GM19438 (cell line): ENCODE results near the gene SYCP2.
"Not testable (repeated sequence)": the region's sequence is repeated elsewhere in the genome, so short reads cannot be mapped to it uniquely, and the experiment has no call there.

Source experiments
- ATAC-seq: cut with Tn5 transposase; IDR thresholded peaks from one replicate; pipeline ENCODE4 v1.9.1; 2021; ENCODE audit warnings: low read depth; ENCODE audit not compliant: unreplicated experiment

The SYCP2 gene

GRCh38 chr20:59933296-59933848 is at the start of gene SYCP2:
Gene SYCP2, minus strand, starts transcription at chr20:59933637. Its CDS starts 11,224 bp downstream, at chr20:59922413.
- peak; percentile 30 for ATAC-seq

- no peak for ATAC-seq
These were observed 49.6 kb upstream of the SYCP2 start for GRCh38 chr20:59983076-59983475.

DNA sequence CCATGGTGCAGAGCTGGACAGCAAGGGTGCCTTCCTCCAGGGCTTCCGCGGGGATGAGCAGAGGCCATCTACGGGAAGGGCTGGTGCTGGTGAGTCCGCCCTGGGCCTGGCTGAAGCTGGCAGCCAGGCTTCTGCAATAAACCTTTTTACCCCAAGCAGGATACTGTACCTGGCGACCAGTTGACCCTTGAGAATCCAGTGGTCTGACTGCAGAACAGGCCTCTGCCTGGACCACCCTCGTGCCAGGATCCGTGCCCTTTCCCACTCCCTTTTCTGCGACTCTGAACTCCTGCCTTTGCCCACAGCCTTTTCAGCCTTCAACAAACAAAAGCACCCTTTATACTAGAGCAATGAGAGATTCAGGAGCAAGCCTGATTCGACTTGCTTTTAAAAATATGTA is 43.6 kb upstream of the SYCP2 start:
- no peak for ATAC-seq

GRCh38 chr20:59976156-59976782 is 42.8 kb upstream of the SYCP2 start:
- no peak for ATAC-seq

DNA sequence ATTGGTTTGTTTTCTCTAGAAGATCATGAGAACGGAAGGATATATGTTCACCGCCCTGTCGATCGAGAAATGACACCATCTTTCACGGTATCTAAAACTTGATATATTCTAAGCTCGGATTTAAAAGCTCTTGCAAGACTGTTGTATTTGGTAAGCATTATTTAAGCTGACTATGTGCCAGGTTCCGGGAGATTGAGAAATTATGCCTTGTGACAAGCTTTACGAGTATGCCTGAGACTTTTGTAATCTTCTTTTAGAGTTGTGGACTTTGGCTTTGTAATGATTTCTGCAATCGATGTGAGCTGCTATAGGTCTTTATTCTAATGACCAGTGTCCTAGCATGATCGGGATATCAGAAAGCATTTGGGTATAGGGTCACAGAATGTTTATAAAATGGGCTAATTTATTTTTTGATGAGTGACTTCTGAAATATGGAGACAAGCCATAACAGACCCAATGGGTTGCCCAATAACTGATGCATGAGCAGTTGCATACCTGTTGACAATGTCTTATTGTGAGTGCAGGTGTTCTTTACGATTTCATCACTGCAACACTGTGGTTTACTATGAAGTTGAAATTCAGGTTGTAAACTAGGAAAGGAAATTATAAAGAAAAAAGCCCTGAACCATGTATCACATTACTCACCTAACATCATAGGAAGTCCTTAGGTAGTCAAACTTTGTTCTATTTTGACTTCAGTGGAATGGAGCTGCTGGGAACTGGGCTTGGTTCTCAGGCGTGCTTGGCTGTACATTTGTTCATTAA is 38.8 kb upstream of the SYCP2 start:
- no peak for ATAC-seq

- no peak for ATAC-seq
These were observed 38.0 kb upstream of the SYCP2 start for GRCh38 chr20:59971428-59971827.

DNA sequence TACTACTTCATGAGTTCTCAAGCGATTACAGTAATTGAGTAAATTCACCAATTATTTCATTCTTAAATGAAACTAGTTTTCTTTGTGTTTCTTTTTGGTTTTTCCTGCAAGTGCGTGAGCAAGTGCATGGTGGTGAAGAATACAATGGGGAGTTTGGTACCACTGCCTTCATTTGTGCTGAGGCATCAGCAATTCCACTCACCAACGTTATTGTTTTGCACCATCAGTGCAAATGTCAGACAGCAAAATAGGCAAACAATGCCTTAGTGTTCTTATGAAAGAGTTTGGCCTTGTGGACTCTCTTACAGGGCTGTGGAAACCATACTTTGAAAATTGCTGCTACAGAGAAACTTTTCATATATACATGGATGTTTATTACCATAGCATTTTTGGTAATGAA is 33.0 kb upstream of the SYCP2 start:
- ATAC-seq: no peak

- no peak for ATAC-seq
These were observed 28.7 kb upstream of the SYCP2 start for GRCh38 chr20:59962155-59962554.

- ATAC-seq: no peak
These were observed 28.0 kb upstream of the SYCP2 start for GRCh38 chr20:59961423-59961822.

GRCh38 chr20:59958626-59959025 is 25.2 kb upstream of the SYCP2 start:
- no peak for ATAC-seq

DNA sequence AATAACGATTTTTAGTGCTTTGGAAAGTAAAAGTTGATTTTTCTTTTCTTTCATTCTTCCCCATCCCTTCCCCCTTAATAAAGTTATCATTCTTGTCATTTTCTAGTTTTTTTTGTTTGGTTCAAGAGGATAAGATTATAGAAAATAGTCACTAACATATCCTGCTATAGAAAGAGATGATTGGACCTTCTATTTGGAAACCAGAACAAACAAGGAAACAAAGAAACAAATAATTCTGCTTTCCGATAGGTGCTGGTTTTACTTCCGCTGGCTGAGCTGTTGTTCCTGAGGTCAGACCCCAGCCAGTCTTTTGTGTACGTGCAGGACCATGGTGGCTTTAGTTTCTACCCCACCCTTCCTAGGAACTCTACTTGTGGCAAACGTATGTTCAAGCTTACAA is 24.7 kb upstream of the SYCP2 start, which contains the start of gene CDH26:
Gene CDH26, plus strand, starts transcription at position 301 of the 400 bp plus-strand sequence. CDS start 304 bp downstream, outside the sequence.
- no peak for ATAC-seq

DNA sequence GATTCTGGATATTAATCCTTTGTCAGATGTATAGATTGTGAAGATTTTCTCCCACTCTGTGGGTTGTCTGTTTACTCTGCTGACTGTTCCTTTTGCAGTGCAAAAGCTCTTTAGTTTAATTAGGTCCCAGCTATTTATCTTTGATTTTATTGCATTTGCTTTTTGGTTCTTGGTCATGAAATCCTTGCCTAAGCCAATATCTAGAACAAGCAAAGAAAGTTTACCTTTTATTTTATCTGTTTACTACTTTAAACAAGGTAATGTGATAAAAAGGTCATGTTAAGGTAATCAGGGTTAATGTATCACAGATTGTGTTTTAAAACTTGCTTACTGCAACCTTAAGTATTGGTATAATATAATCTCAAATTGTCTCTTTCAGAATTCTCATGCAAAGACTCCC is 24.1 kb upstream of the SYCP2 start:
- not testable (repeated sequence) for ATAC-seq

- ATAC-seq: no peak
These were observed 21.8 kb upstream of the SYCP2 start for GRCh38 chr20:59955131-59955796.

GRCh38 chr20:59954718-59955117 is 21.3 kb upstream of the SYCP2 start:
- no peak for ATAC-seq

DNA sequence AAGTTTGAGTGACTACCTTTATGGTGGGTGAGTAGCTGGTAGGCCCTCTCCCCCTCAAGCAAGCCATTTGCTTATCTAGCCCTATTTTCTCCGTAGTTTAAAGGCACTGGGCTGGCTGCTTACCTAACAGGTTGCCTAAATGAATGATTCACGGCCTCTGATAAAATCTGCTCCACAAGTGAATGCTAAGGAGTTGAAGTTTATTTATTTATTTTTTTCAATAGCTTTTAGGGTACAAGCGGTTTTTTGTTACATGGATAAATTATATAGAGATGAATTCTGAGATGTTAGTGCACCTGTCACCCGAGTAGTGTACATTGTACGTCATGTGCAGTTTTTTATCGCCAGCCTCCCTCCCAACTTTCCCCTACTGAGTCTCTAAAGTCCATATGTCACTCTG is 16.5 kb upstream of the SYCP2 start:
- ATAC-seq: no peak

DNA sequence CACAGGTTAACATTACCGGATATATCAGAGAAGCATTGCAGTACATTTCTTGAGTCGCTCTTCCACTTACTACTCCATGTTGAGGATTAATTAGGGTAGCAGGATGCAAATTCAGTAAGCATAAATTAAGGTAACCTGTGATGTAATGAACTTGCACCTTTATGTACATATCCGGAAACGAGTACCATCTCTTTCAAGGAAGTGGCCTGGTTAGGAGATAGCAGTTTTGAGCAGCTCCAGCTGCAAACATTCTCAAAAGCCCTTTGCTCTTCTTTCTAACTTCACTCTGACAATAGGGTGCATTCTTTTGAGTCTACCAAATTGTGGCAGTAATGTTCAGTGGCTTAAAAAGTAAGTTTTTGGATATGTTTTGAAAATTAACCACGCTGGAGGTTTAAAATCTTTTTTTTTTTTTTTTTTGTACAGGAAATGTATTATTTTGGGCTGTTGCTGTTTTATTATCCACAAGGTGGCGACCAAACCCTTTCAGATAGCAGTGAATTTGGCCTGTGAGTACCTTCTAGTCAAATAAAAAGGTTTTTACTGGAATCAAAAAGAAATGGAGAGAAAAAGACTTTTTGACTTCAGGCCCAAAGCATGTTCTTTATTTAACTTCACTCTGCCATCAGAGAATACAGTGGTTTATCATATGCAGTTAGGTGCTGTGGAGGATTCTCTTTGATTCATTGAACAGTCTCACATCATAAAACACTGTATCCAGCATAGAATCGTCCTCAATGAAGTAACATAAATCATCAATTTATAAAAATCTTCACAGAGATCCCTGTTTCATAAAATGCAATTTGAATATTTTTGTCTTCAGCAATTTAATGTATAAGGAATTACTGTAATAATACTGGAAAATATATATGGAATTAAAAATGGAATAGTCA is 15.6 kb upstream of the SYCP2 start:
- ATAC-seq: peak; percentile 55

DNA sequence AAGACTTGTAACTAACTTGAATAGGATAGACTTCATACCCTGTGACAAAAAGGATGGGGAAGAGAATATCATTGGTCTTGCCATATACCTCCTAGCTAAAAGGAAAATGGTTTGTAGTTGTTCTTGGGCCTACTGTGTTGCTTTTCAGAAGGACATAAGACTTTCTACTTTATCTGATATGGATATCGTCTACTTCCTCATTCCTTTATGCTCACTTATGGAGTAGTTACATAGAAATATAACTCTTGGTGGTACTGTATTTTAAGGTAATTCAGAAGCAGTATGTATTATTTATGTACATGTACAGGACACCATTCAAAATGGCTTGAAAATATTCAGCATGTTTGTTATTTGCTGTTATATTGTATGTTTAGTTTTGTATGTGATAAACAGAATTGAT is 14.8 kb upstream of the SYCP2 start:
- no peak for ATAC-seq

- no peak for ATAC-seq
These were observed 13.9 kb upstream of the SYCP2 start for GRCh38 chr20:59947376-59947775.

DNA sequence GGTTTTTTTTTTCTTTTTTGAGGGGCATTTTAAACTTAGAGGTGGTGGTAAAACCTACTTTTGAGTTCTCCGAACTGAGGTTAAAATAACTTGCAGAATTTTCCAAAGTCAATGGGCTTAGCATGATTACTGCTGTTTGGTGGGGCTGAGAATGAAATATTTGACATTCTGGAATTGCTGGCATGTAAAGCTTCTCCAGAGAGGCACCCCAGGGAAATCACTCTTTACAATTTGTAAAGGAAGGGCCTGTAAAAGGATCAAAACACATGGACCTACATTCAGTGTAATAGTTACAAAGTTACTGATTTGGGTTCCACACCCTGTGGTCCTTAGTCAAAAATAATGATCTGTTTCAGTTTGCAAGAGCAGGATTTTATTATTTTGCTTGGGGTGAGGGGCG is 12.3 kb upstream of the SYCP2 start:
- no peak for ATAC-seq

GRCh38 chr20:59945175-59945574 is 11.7 kb upstream of the SYCP2 start:
- no peak for ATAC-seq
